Upper lobe of left lung (tissue), 4 donors: ENCODE data around the gene TNNC1.

Source experiments
- POLR2A ChIP-seq, 4 donors: fragments of 450-650 bp; IDR thresholded peaks; one replicate each; pipeline ENCODE4 v1.5.1; 2016 to 2017; ENCODE audit warnings: antibody characterized with exemption in 4 of 4, mild to moderate bottlenecking in 2 of 4
- POLR2AphosphoS5 ChIP-seq, 2 donors: sonication (generic); formaldehyde crosslinking; IDR thresholded peaks; one replicate each; pipeline ENCODE4 v1.5.1; 2017; ENCODE audit warnings: antibody characterized with exemption in 2 of 2

DNA sequence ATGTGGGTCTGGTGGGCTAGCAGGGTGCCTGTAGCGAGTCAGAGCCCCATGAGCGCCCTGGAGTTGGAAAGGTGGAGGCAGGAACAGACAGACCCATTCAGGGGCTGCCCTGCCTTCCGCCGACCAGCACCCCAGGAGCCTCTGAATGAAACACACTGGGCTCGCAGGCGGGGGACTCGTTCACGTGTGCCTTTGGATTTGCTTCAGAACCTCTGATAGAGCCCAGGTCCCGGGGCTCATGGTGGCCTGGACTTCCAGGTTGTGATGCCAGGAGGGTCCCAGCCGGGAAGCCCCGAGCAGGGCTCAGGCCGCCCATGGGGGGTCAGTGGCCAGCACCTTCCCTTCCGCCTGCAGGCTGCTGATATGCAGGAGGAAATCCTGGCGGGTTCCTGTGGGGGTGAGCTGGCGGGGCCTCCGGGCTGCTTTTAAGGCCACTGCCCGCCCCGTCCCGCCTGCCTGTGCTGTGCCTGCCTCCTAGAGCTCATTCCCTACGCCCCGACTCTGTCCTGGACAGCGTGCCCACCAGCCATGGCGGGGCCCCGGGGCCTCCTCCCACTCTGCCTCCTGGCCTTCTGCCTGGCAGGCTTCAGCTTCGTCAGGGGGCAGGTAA, 41.1 kb upstream of the TNNC1 start, which contains the start of gene STAB1:
- peak; percentile 58 to 60 for TF ChIP-seq POLR2AphosphoS5 (IDR thresholded peaks at IDR 0.05)
- no peak for TF ChIP-seq POLR2A (IDR thresholded peaks at IDR 0.05)
